Stimulated activated CD4-positive, alpha-beta T cell treated with anti-CD3 and anti-CD28 coated beads, Interleukin-2, amount 100 ng/mL, for 48 hours (primary cell): ENCODE results near the gene PNPLA2.

ENCODE experiments used
- DNase-seq, 2 donors: peaks; one replicate each; pipeline ENCODE4 v3.0.0-alpha.2; 2020

PNPLA2 gene

DNA sequence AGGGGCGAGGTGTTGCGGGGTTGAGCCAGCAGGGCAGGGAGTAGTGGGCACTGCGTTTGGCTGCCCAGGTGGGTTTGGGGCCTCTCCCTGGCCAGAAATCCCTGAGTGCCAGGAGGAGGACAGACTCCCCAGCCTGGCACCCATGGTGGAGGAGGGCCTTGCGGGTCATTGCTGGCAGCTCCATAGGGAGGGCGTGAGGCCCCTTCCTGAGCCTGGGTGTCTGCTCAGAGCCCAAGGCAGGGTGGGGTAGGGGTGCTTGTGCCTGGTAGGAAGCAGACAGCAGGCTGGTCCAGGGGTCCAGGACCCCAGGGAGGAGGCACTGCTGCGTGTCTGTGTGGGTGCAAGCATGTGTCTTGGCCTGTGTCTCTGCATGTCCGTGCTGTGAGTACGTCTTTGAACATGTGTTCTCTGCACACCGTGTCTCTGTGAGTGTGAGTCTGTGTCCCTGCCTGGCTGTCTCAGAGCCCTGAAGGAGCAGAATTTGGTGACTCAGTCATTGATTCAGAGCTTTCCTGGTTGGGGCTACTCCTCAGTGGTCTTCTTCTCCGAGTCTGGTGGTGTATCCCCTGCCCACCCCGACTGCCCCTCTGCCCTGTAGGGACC lies 27.9 kb downstream of the PNPLA2 start:
- DNase-seq = no peak

DNA sequence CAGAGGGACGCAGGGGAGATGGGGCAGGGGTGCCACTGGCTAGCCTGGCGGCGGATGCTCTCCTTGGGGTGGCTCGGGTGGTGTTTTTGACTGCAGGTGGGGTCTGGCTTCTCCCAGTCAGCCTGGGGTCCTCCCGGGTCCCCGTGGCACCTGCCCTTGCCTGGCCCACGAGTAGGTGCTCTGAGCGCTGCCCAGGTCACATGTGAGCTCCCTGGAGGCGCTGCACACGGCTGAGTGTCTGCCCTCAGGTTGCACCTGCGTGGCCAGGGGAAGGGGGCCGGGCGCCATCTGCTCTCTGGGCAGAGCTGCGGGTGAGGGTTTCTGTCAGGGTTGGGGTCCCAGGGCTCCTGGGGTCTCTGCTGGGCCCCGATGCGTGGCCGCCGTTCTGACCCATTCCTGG lies 29.2 kb downstream of the PNPLA2 start:
- DNase-seq = no peak

DNA sequence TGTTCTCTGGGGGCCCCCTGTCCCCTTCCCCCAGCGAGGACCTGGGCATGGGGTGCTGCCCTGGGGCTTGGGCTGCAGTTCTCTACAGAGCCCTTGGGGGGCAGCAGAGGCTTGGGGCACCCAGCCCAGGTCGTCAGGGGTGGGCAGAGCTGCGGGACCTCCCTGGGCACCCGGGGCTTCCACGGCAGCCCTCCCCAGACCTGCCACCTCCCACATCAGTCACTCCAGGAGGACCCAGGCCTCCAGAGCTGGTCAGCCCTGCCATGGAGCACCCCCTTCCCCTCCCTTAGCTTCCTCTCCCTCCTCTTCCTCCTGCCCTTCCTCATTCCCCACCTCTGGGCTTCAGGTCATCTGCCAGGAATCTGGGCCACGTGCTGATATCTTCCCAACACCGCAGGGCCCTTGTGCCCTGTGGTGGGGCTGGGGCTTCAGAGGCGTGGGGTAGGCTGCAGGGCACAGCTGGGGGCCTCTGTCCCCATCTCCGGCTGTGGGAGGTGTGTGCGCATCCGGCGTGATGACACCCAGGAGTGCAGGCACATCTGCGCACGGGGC lies 29.7 kb downstream of the PNPLA2 start:
- DNase-seq = peak; percentile 63 to 68

DNA sequence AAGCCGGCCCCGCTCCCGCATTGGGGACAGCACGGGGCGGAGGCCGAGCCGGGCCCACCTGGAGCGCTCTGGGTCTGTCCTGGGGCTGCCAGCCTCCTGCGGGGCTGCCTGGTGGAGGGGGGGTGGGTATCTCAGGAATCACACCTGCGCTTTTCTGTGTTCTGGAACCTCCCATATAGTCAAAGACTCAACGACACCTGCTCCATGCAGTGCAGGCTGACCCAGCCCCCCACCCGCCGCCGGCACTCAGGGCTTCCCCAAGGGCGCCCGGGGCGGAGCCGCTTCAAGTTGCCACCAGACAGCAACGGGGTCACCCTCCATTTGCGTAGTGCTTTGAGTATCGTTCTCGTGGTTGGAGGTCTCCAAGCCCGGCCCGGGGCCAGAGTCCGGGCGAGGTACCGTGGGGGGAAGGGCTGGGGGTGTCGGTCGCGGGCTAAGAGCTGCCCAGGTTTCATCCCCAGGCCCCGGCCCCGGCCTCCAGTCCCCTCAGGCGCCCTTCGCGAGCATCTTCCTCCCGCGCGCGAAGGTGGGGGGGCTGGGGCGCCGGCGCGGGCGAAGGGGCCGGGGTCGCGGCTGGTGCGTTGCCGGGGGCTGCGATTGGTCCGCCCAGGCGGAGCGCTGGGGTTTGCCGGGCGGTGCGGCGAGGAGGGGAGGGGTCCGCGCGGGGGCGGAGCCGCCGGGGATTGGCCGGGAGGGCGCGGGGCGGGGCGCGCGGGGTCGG lies 30.6 kb downstream of the PNPLA2 start:
- DNase-seq = no peak

DNA sequence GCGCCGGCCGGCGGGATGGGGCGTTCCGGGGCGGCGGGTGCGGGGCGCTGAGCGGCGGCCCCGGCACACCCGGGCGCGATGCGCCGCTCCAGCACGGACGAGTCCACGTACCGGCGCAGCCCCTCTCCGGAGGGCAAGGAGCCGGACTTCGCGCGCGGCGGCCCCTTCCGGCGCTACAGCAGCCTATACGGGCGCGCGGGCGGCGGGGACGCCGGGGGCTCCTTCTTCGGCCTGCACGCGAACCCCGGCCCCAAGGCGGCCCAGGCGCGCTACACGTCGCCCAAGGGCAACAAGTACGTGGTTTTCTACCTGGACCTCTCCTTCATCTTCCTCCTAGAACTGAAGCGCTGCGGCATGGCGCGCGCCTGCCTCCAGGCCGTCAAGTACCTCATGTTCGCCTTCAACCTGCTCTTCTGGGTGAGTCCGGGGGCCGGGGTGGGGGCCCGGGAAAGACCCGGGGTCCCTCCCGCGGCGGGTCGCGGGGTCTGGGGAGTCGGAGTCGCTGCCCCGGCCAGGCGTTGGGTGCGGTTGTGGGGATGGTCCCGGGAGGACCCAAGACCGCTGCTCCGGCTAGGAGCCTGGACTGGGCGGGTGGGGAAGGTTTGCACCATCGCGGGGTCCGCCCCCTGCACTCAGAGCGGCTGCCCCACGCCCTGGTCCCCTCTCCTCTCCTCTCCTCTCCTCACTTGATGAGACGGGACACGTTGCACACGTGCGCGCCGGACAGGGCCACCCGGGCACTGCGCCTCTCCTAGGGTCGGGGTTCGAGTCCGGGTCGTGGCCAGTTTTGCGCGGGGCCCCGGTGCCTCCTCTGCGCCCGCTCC lies 31.4 kb downstream of the PNPLA2 start:
- no peak for DNase-seq

DNA sequence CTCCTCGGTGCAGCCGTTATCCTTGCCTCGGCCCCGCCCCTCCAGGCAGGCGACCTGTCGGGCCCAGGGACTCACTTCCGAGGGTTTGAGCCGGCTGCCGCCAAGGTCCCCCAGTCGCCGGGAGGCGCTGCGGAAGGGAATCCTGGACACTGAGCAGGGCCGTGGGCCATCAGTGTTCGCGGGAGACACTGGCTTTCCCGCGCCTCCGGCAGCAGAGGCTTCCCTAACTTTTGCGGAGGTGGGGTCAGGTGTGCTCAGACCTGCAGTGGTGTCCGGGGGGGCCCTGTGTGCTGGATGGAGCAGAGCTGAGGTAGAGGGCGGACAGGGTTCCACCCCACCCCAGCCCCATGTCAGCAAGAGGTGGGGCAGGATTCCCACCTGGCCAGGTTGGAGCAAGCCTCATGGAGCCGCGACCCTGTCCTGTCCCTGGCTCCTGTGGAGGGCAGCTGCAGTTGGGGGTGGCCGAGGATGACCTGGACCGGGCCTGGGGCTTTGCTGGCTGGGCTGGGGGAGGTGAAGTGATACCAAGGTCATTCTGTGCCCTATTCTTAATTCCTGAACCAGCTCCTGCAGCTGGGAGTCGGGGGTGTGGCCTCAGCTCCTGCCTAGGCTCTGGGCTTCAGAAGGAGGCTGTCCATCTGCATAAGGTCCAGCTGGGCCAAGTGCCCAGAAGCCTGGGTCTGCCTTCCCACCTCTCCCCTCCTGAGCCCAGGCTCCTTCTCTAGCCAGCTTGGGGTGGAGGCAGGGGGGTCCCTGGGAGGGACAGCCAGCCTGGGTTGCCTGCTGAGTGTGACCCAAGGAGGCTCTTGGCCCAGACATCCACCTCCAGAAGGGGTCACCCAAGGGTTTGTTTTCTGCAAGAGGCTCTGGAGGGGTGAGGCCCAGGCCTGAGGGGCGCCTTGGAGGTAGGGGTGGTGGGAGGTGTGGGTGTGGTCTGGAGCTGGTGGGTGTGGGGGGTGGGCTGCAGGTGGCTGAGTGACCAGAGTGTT lies 32.4 kb downstream of the PNPLA2 start:
- DNase-seq = no peak

DNA sequence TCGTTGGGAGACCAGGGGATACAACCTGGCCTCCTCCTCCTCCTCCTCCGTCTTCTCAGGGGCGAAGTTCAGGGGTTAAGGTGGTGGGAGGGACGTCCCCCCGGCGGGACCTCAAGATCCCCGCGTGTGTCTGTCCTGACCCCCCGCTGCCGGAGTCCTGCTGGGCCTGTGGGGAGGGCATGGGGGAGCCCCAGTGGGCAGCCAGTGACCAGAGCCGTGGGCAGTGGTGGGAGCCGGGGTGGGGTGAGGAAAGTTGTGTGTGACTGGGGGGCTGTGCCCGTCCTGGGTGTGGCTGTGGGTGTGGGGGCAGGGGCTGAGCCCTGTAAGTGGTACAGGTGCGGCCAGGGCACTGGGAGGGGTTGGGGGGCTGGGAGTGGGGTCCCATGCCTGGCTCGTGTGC lies 34.0 kb downstream of the PNPLA2 start:
- no peak for DNase-seq

DNA sequence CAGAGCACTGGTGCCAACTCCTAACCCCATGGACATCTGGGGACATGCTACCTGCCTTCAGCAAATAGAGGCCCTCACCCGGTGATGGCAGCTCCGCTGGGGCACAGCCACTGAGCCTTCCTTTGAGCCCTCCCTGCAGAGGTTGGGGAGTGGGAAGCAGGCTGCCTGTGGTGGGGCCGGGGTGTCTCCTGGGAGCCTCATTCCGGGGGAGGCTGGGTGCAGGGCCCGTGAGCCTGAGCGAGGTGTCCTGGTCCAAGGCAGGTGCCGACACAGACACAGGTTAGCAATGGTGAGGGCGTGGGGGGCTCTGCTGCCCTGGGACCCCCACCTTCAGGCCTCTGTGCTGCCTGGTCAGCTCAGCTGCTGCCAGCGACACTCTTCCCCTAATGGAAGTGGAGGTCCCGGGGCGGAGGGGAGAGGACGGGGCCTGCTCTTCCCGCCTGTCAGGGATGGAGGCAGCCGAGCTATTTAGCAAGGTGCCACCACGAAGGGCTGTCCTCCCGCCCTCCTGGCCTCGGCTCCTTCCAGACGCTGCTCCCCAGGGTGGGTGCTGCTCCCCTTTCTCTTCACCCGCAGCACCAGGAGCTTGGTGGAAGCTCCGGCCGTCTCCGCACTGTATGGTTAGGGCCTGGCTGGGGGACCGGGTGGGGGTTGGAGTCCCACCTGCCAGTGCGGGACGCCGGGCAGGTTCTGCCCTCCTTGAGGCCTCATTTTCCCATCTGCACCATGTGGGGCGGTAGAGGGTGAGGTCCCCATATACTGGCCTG lies 35.2 kb downstream of the PNPLA2 start:
- no peak for DNase-seq

DNA sequence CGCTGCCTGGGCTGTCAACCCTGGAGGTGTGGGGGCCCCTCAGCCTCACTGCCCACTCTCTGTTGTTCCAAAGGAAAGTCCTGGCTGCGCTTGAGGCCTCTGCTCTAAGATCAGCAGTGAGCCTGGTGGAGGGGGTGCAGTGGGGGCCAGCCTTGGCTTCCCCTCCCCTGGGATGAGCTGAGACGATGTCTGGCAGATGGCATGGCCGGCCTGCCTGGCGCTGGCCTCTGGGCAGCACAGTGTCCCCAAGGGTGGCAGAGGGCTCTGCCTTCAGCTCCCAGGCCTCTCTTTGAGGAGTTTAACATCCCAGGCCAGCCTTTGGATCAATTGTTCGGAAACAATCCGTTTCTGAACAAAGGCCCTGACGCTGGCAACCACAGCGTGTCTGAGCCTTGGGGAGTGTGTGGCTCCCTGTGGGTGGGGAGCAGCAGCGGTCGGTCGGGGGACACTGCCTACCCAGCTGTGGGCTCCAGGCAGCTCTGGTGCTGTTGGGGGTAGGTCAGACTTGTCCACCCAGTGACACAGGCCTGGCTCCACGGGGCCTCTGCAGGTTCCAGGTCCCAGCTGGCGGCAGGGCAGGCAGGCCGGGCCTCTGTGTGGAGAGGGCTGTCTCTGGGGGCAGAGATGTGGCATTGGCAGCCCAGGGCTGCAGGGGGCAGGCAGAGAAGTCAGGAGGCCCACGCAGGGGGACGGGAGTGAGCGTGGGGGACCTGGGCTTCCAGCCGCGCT lies 36.1 kb downstream of the PNPLA2 start:
- no peak for DNase-seq

DNA sequence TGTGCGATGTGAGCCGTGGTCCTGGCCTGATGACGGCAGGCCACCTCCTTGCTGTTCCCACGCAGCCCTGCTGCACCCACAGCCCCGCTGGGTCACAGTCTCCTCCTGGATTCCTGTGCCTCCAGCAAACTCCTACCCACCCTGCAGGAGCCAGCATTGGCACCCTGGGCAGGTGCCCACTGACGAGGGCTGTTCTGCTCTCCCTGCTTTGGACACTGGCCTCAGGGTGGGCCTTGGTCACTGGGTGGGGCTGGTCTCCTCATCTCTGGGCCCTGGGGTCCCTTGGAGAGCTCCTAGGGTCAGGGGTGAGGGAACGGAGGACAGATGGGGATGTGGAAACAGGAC lies 36.6 kb downstream of the PNPLA2 start:
- no peak for DNase-seq

DNA sequence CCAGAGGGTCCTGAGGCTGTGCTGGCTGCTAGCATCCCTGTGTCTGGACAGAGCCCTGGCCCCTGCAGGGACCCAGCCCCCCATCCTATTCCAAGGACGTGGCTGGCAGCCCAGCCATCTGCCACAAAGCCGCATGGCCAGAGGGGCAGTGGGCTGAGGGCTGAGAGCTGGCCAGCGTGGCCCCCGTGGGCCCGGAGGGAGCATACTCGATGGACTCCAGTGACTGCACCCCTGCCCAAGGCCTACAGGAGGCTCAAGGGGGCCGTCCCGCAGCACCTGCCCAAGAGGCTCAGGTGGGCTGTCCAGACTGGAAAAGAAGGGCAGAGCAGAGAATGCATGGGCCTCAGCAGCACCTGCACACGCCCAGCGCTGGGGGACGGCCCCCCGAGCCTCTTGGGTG lies 37.1 kb downstream of the PNPLA2 start:
- DNase-seq = no peak

DNA sequence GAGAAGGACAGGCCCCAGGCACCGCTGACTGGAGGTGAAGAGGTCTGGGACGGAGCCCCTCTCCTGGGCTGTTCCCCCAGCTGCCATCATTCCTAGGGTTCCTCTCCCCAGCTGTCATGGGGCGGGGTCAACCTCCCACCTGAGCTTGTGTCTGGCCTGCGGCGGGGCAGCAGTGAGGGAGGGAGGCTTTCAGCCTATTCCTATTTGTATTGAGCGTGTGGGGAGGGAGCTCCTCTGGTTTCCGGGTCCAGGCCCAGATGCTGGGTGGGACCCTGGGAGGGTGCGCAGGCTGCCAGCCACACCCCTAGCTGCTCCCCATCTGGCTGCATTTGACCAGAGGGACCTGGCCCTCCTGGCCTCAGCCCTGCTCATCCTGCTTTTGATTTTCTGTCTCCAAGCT lies 37.7 kb downstream of the PNPLA2 start:
- no peak for DNase-seq

DNA sequence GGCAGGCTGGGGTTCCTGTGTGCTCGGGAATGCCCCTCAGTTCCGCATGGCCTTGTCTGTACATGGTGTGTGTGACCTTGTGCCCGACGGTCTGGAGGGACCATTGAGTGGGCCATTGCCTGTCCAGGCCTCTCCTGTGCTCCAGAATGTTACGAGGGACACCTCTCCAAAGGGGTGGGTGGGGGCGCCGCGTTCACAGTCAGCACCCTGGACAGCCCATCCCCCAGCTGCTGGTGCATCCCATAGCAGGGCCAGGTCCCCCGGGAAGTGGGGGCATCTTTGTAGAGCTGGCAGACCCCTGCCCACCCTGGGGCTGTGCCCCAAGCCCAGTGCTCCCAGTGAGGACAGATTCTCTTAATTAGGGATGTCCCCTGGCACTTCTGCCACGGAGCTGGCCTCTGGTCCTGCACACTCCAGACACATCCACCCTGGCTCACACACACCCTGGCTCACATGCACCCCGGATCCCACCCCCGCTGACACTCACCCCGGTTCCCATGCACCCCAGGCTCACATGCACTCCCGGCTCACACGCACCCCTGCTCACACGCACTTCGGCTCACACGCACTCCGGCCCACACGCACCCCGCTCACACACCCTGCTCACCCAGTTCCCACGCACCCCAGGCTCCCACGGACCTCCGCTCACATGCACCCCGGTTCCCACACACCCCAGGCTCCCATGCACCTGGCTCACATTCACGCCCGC lies 39.5 kb downstream of the PNPLA2 start:
- no peak for DNase-seq

DNA sequence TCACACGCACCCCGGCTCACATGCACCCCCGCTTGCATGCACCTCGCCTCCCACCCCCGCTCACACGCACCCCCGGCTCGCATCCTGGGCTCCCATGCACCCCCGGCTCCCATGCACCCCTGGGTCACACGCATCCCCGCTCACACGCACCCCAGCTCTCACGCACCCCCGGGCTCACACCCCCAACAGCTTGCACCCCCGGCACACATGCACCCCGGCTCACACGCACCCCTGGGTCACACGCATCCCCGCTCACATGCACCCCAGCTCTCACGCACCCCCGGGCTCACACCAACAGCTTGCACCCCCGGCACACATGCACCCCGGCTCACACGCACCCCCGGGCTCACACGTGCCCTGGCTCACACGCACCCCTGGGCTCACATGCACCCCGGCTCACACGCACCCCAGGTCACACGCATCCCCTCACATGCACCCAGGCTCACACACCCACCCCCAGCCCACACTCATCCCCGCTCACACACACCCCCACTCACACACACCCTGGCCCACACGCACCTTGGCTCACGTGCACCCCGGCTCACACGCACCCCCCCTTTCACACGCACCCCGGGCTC lies 40.1 kb downstream of the PNPLA2 start:
- DNase-seq = no peak

DNA sequence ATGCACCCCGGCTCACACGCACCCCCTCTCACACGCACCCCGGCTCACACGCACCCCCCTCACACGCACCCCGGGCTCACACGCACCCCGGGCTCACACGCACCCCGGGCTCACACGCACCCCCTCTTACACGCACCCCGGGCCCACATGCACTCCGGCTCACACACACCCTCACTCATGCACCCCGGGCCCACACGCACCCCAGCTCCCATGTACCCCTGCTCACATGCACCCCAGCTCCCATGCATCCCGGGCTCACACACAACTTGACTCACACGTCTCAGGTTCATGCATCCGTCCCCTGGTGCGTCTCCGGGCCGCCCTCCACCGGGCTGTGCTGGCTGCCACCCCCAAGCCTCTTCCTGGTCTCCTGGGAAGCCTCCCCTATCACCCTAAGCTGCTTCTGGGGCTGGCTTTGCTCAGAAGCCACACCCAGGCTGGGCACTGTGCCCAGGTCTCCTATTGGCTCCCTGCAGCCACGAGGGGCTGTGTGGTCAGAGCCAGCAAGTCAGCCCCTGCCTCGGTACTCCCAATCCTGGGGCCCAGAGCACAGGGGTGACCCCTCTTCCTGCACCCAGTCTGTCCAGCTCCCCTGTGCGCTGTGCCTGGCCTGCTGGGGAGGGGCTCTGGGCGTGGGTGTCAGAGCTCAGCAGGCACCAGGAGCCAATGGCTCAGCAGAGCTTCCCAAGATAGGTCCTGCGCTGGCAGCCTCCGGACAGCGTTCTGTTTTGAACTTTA lies 40.8 kb downstream of the PNPLA2 start:
- no peak for DNase-seq

DNA sequence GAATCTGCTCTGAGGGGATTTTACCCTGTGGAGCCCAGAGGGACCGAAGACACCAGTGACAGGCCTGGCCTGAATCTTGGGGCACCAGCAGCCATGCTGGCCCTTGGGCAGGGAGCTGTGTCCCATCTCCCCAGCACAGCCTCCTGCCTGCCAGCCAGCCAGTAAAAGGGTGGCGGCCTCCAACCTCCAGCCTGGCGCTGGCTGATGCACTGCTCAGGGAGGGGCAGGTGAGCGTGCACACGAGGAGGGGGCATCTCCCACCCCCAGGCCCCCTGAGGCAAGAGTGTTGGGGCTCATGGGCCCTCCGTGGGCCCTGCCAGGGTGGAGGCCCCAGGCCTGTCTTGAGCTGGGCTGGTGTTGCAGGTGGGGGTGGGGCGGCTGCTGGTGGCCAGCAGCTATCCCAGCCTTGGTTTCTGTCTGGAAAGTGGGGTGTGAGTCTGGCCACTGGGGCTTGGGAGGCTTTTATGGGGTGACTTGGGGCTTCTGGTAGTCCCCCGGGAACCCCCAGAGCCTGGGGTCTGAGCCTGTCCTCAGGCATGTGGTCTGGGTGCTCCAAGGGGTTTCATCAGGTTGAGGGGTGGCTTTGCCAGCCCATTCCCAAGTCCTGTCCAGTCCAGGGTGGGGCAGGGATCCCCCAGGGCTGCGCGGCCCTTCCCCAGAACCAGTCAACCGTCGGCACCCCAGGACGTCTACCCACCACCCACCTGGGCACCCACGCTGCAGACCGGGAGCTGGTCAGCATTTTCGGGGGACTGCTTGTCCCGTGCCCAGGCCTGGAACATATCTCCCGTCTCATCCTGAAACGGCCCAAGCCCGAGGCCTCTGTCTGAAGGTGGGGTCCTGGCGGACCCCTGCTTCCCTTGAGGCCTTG lies 41.8 kb downstream of the PNPLA2 start:
- DNase-seq = no peak

DNA sequence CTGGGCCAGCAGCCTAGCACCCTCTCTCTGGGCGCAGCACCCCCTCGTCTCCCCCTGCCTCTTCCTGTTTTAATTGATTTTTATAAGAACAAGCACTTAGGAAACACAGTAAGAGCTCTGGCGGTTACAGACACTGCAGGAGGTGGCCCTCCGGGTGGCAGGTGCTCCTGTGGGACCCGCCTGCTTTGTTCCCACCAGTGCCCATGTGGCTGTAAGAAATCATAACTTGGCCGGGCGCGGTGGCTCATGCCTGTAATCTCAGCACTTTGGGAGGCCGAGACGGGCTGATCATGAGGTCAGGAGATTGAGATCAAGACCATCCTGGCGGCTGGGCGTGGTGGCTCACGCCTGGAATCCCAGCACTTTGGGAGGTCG lies 42.4 kb downstream of the PNPLA2 start:
- no peak for DNase-seq

DNA sequence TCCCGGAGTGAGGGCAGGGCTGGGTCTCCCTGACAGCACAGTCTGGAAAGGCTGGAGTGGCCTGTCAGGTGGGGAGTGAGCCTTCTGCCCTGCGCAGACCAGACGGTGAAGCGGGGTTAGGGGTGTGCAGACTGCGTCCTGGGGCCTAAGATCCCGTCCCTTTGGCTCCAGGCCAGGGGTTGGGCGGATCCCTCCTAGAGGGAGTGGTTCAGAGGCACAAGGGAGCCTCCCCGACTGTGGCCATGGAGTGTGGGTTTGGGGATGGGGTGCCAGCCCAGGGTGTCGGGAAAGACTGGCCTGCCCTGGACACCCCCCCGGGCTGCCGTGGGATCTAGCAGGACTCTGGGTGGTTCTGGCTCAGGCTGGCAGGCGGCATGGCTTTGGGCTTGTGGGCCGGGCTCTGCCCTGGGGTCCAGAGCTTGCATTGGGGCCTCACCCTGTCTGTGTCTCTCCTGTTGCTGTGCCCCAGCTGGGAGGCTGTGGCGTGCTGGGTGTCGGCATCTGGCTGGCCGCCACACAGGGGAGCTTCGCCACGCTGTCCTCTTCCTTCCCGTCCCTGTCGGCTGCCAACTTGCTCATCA lies 43.5 kb downstream of the PNPLA2 start:
- DNase-seq = no peak
